Erythroblast (primary cell): ENCODE data around the gene IL1RAPL1.

Experiments used
- GATA1 ChIP-seq: IDR thresholded peaks from 2 replicates; pipeline ENCODE4 v1.6.1; 2011; ENCODE audit warnings: low read depth, mild to moderate bottlenecking, control low read depth, low read length, moderate library complexity
- POLR2A ChIP-seq: IDR thresholded peaks from 2 replicates; pipeline ENCODE4 v1.6.1; 2011; ENCODE audit warnings: mild to moderate bottlenecking, low read length

DNA sequence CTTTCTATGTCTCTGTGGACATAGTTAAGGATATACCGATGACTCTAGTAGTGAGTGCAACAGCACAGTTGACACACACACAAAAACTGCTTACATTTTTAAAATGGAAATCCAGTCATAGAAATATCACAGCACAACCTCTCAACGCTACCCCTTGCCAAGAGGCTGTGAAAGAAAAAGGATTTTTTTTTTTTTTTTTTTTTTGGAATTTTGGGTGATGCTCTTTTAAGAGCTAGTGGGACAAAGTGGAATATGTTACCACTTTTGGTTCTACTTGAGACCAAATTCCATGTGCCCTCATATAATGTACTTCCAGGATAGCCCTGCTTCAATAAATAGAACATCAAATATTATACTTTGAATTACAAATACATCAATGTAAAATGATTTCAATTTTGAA is 1247.1 kb downstream of the IL1RAPL1 start:
- no peak for TF ChIP-seq POLR2A
- TF ChIP-seq GATA1 = no peak
